ENCODE measurements around the gene HOXA10.

DNA sequence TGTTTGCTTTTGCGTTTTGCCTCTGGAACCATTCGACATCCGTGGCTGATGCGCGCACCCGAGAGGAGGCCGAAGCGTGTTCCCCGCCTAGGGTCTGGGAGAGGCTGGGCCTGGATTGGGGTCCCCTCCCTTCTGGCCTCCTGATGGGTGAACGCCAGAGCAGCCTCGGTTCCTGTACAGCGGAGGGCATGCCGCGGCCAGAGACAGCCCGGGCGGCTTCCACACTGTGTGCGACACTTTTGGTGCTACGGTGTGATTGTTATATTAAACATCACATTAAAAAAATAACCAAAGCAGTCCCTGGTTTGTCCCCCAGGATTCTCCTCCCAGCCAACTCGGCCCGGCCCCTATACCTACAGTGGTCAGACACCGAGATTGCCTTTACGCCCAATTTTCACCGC, 14.0 kb downstream of the HOXA10 start:
- TF ChIP-seq POLR2AphosphoS5 (IDR thresholded peaks at IDR 0.05; ENCODE audit: low read depth, low read length) = no peak
- TF ChIP-seq TAF1 (IDR thresholded peaks at IDR 0.05; ENCODE audit: borderline replicate concordance, insufficient read depth, low read length) = no peak
- no peak for TF ChIP-seq SIN3A (IDR thresholded peaks at IDR 0.05; ENCODE audit: borderline replicate concordance, insufficient read depth, low read length)
- TF ChIP-seq, protein P1, sequence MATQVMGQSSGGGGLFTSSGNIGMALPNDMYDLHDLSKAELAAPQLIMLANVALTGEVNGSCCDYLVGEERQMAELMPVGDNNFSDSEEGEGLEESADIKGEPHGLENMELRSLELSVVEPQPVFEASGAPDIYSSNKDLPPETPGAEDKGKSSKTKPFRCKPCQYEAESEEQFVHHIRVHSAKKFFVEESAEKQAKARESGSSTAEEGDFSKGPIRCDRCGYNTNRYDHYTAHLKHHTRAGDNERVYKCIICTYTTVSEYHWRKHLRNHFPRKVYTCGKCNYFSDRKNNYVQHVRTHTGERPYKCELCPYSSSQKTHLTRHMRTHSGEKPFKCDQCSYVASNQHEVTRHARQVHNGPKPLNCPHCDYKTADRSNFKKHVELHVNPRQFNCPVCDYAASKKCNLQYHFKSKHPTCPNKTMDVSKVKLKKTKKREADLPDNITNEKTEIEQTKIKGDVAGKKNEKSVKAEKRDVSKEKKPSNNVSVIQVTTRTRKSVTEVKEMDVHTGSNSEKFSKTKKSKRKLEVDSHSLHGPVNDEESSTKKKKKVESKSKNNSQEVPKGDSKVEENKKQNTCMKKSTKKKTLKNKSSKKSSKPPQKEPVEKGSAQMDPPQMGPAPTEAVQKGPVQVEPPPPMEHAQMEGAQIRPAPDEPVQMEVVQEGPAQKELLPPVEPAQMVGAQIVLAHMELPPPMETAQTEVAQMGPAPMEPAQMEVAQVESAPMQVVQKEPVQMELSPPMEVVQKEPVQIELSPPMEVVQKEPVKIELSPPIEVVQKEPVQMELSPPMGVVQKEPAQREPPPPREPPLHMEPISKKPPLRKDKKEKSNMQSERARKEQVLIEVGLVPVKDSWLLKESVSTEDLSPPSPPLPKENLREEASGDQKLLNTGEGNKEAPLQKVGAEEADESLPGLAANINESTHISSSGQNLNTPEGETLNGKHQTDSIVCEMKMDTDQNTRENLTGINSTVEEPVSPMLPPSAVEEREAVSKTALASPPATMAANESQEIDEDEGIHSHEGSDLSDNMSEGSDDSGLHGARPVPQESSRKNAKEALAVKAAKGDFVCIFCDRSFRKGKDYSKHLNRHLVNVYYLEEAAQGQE (IDR thresholded peaks at IDR 0.05; ENCODE audit: insufficient read depth in 1 of 2, low read depth in 2 of 2, low read length in 2 of 2) = no peak
